Calu3 (cell line): ENCODE results near the gene TRIM44. TPM values are rescaled to one million over a fixed set of nuclear protein-coding genes. Genes with fewer than 3 reads are reported as not detected.

ENCODE experiments used
- BruUV-seq: library from RNA; stranded (reverse); fragments of 400-500 nt; replicated peaks from 2 replicates; lab custom pipeline; 2021; lab: Mats Ljungman, UMichigan
- CTCF ChIA-PET: fragments of 300-600 bp; sonication (Branson Sonifier 250); formaldehyde crosslinking; loops from one replicate; lab custom pipeline; 2022; ENCODE audit warnings: antibody characterized with exemption; lab: Charles Lee
- DNase-seq: peaks from one replicate; pipeline ENCODE4 v3.0.0; 2022
- H3K27ac Mint-ChIP-seq: one replicate; pipeline ENCODE4 v1.8.0; 2022; ENCODE audit warnings: mixed read lengths; ENCODE audit not compliant: unreplicated experiment
- H3K27me3 Mint-ChIP-seq: one replicate; pipeline ENCODE4 v1.8.0; 2022; ENCODE audit warnings: mixed read lengths; ENCODE audit not compliant: unreplicated experiment
- H3K36me3 Mint-ChIP-seq: one replicate; pipeline ENCODE4 v1.8.0; 2022; ENCODE audit warnings: mild to moderate bottlenecking, moderate library complexity, mixed read lengths; ENCODE audit not compliant: insufficient read depth, unreplicated experiment
- H3K4me1 Mint-ChIP-seq: one replicate; pipeline ENCODE4 v1.8.0; 2022; ENCODE audit warnings: mild to moderate bottlenecking, low read depth, mixed read lengths; ENCODE audit not compliant: unreplicated experiment
- H3K4me3 Mint-ChIP-seq: one replicate; pipeline ENCODE4 v1.8.0; 2022; ENCODE audit warnings: mild to moderate bottlenecking, low read depth, moderate library complexity, mixed read lengths; ENCODE audit not compliant: unreplicated experiment
- H3K9me3 Mint-ChIP-seq: one replicate; pipeline ENCODE4 v1.8.0; 2022; ENCODE audit warnings: low read depth, mixed read lengths; ENCODE audit not compliant: unreplicated experiment
- CTCF ChIP-seq: fragments of 200-600 bp; IDR thresholded peaks from one replicate; pipeline ENCODE4 v1.8.0; 2022; ENCODE audit warnings: antibody characterized with exemption; ENCODE audit not compliant: unreplicated experiment
- intact Hi-C: fragments of 100-400 bp; cut with micrococcal nuclease; formaldehyde crosslinking; loops from one replicate; pipeline ENCODE4 v1.10.0; 2022; ENCODE audit not compliant: unreplicated experiment
- total RNA-seq: library from RNA; stranded (reverse); gene quantifications from 2 replicates; pipeline ENCODE4 v1.2.3, GENCODE V29; 2022

The TRIM44 gene
- total RNA-seq, 1 experiment from 2014 or later = 71.3 TPM

GRCh38 chr11:35846874-35847273 lies 184.3 kb downstream of the TRIM44 start:
- no peaks in the 10 kb centered on the region for H3K36me3 Mint-ChIP-seq

GRCh38 chr11:35847473-35847872 lies 184.9 kb downstream of the TRIM44 start:
- no TSS peak for BruUV-seq
- H3K27me3 Mint-ChIP-seq = peaks cover 59% of the 10 kb centered on the region
- no peak for DNase-seq
- H3K27ac Mint-ChIP-seq = no peak overlapping the region
- no peak overlapping the region for H3K4me3 Mint-ChIP-seq
- intact Hi-C loops = no loop called here
- TF ChIP-seq CTCF = no peak
- CTCF ChIA-PET = no interaction called here
- no peaks in the 10 kb centered on the region for H3K4me1 Mint-ChIP-seq
- H3K36me3 Mint-ChIP-seq = no peaks in the 10 kb centered on the region
- H3K9me3 Mint-ChIP-seq = no peaks in the 10 kb centered on the region

More at GRCh38 chr11:35846874-35847273, 184.3 kb downstream of the TRIM44 start:
- Mint-ChIP-seq H3K4me1 (no peaks in the 10 kb centered on the region), H3K27me3 (peaks cover 59% of the 10 kb centered on the region), H3K9me3 (no peaks in the 10 kb centered on the region), H3K27ac (no peak overlapping the region), H3K4me3 (no peak overlapping the region)
- no peak for DNase-seq
- CTCF ChIA-PET = no interaction called here
- no TSS peak for BruUV-seq
- intact Hi-C loops = no loop called here
- TF ChIP-seq CTCF = no peak

GRCh38 chr11:35848616-35849015 lies 186.0 kb downstream of the TRIM44 start:
- BruUV-seq = no TSS peak
- CTCF ChIA-PET = interaction anchor here (0.6 kb wide), 1 partner anchor 26 kb away, joined by 3 read pairs; no protein-coding TSS in a partner anchor
- Mint-ChIP-seq H3K27me3 (peaks cover 59% of the 10 kb centered on the region), H3K36me3 (no peaks in the 10 kb centered on the region), H3K27ac (no peak overlapping the region), H3K9me3 (no peaks in the 10 kb centered on the region), H3K4me3 (no peak overlapping the region), H3K4me1 (no peaks in the 10 kb centered on the region)
- no peak for DNase-seq
- TF ChIP-seq CTCF = no peak
- intact Hi-C loops = no loop called here

GRCh38 chr11:35850191-35850590 lies 187.6 kb downstream of the TRIM44 start:
- no peak overlapping the region for H3K27ac Mint-ChIP-seq
- no peak for DNase-seq
- TF ChIP-seq CTCF = no peak
- no TSS peak for BruUV-seq
- no peak overlapping the region for H3K4me3 Mint-ChIP-seq
- no peaks in the 10 kb centered on the region for H3K9me3 Mint-ChIP-seq
- intact Hi-C loops = no loop called here
- H3K27me3 Mint-ChIP-seq = peaks cover 51% of the 10 kb centered on the region
- CTCF ChIA-PET = no interaction called here
- no peaks in the 10 kb centered on the region for H3K36me3 Mint-ChIP-seq
- no peaks in the 10 kb centered on the region for H3K4me1 Mint-ChIP-seq
